SK-N-SH (cell line): ENCODE data around the gene AMD1. TPM values are rescaled to one million over a fixed set of nuclear protein-coding genes. Genes with fewer than 3 reads are reported as not detected.

Source experiments
- CTCF ChIA-PET: fragments of 300-600, 350-600 bp; formaldehyde crosslinking; extraction: SDS; loops from one replicate; lab custom pipeline; 2021; lab: Yijun Ruan, JAX
- POLR2A ChIA-PET: fragments of 350-600 bp; sonication (Branson Sonifier 250); formaldehyde crosslinking; extraction: SDS; loops from one replicate; lab custom pipeline; 2020; ENCODE audit warnings: antibody characterized with exemption, inconsistent platforms; lab: Yijun Ruan, JAX
- DNase-seq: peaks from one replicate; pipeline ENCODE4 v3.0.0; 2012
- H2AFZ ChIP-seq: fragments of 200-600 bp; sonication (generic); 2 replicates; pipeline ENCODE4 v1.8.1; 2016; ENCODE audit warnings: antibody characterized with exemption, mild to moderate bottlenecking, low read depth
- H3F3A ChIP-seq: fragments of 200-600 bp; sonication (generic); replicated peaks from 2 replicates; pipeline ENCODE3; 2016; ENCODE audit warnings: antibody characterized with exemption, mild to moderate bottlenecking; ENCODE audit not compliant: insufficient read depth
- H3K27ac ChIP-seq, 2 experiments: fragments of 200-500 bp in 1 of 2; fragments of 200-600 bp in 1 of 2; sonication (Bioruptor generic) in 1 of 2; sonication (generic), shearing (Covaris generic) in 1 of 2; 2 replicates each; pipeline versions ENCODE4 v1.5.1 to v1.6.1; 2014 to 2016; ENCODE audit warnings: low read depth in 2 of 2, inconsistent platforms in 1 of 2, low read length in 1 of 2, mild to moderate bottlenecking in 1 of 2, mixed read lengths in 1 of 2
- H3K27me3 ChIP-seq: fragments of 200-600 bp; sonication (generic), shearing (Covaris generic); 2 replicates; pipeline ENCODE4 v1.6.1; 2016; ENCODE audit warnings: mixed run types; ENCODE audit not compliant: insufficient read depth
- H3K36me3 ChIP-seq, 2 experiments: fragments of 200-500 bp in 1 of 2; fragments of 200-600 bp in 1 of 2; sonication (Bioruptor generic) in 1 of 2; sonication (generic) in 1 of 2; replicated peaks in 1 of 2; 2 replicates each; pipeline versions ENCODE3 to v1.5.1; 2014 to 2016; ENCODE audit warnings: low read length in 1 of 2, mild to moderate bottlenecking in 1 of 2; ENCODE audit not compliant: insufficient read depth in 2 of 2, control insufficient read depth in 1 of 2
- H3K4me1 ChIP-seq, 2 experiments: fragments of 200-500 bp in 1 of 2; fragments of 200-600 bp in 1 of 2; sonication (Bioruptor generic) in 1 of 2; sonication (generic), shearing (Covaris generic) in 1 of 2; 2 replicates each; pipeline versions ENCODE4 v1.5.1 to v1.6.1; 2014 to 2016; ENCODE audit warnings: low read depth in 1 of 2, low read length in 1 of 2, mixed run types in 1 of 2; ENCODE audit not compliant: insufficient read depth in 2 of 2, control insufficient read depth in 1 of 2
- H3K4me2 ChIP-seq: fragments of 200-600 bp; sonication (generic), shearing (Covaris generic); 2 replicates; pipeline ENCODE4 v1.6.1; 2017; ENCODE audit warnings: mixed run types
- H3K4me3 ChIP-seq, 2 experiments: fragments of 200-500 bp in 1 of 2; fragments of 200-600 bp in 1 of 2; sonication (Bioruptor generic) in 1 of 2; sonication (generic), shearing (Covaris generic) in 1 of 2; 2 replicates each; pipeline versions ENCODE4 v1.5.1 to v1.8.1; 2014 to 2016; ENCODE audit warnings: low read depth in 2 of 2, inconsistent platforms in 1 of 2, low read length in 1 of 2, mild to moderate bottlenecking in 1 of 2, mixed read lengths in 1 of 2, moderate library complexity in 1 of 2
- H3K79me2 ChIP-seq: fragments of 200-600 bp; sonication (generic); 2 replicates; pipeline ENCODE4 v1.8.1; 2017; ENCODE audit warnings: mild to moderate bottlenecking; ENCODE audit not compliant: insufficient read depth
- H3K9ac ChIP-seq: fragments of 200-600 bp; sonication (generic); 2 replicates; pipeline ENCODE4 v1.6.1; 2017; ENCODE audit warnings: mixed run types
- H3K9me2 ChIP-seq: fragments of 200-600 bp; sonication (generic); 2 replicates; pipeline ENCODE4 v1.6.1; 2017; ENCODE audit warnings: mixed run types
- H3K9me3 ChIP-seq: fragments of 200-600 bp; sonication (generic); 2 replicates; pipeline ENCODE4 v1.6.1; 2017; ENCODE audit warnings: mixed run types, mild to moderate bottlenecking, moderate library complexity
- H4K20me1 ChIP-seq: fragments of 200-600 bp; sonication (generic); 2 replicates; pipeline ENCODE4 v1.6.1; 2017; ENCODE audit warnings: mild to moderate bottlenecking, mixed run types; ENCODE audit not compliant: insufficient read depth
- ELF1 ChIP-seq: IDR thresholded peaks from 2 replicates; pipeline ENCODE4 v1.4.0; 2012
- EP300 ChIP-seq, 2 experiments: IDR thresholded peaks; 2 replicates each; pipeline versions ENCODE4 v1.4.0 to v1.6.1; 2012; ENCODE audit warnings: borderline replicate concordance in 1 of 2, low read depth in 1 of 2, low read length in 1 of 2
- FOXJ3 ChIP-seq: sonication (generic); formaldehyde crosslinking; IDR thresholded peaks from 2 replicates; pipeline ENCODE4 v1.5.1; 2020; ENCODE audit warnings: mild to moderate bottlenecking, missing genetic modification reagents
- FOXM1 ChIP-seq: IDR thresholded peaks from 2 replicates; pipeline ENCODE4 v1.4.0; 2012; ENCODE audit warnings: low read depth, mild to moderate bottlenecking
- MAX ChIP-seq: IDR thresholded peaks from 2 replicates; pipeline ENCODE4 v1.4.0; 2012; ENCODE audit warnings: low read depth
- NFIC ChIP-seq: IDR thresholded peaks from 2 replicates; pipeline ENCODE4 v1.4.0; 2012; ENCODE audit warnings: borderline replicate concordance
- NRF1 ChIP-seq: IDR thresholded peaks from 2 replicates; pipeline ENCODE4 v1.6.1; 2012; ENCODE audit warnings: low read depth, mild to moderate bottlenecking, low read length
- PBX3 ChIP-seq: IDR thresholded peaks from 2 replicates; pipeline ENCODE4; 2012
- RAD21 ChIP-seq: IDR thresholded peaks from 2 replicates; pipeline ENCODE4 v1.6.1; 2012; ENCODE audit warnings: mild to moderate bottlenecking, low read length
- REST ChIP-seq: IDR thresholded peaks from 2 replicates; pipeline ENCODE4 v1.6.1; 2012; ENCODE audit warnings: mild to moderate bottlenecking, low read depth, low read length, moderate library complexity
- RXRA ChIP-seq: IDR thresholded peaks from 2 replicates; pipeline ENCODE4 v1.4.0; 2012; ENCODE audit warnings: low read depth, mild to moderate bottlenecking, borderline replicate concordance
- SIN3A ChIP-seq: IDR thresholded peaks from 2 replicates; pipeline ENCODE4 v1.6.1; 2012; ENCODE audit warnings: low read depth, mild to moderate bottlenecking, low read length, moderate library complexity, borderline replicate concordance
- SMC3 ChIP-seq: IDR thresholded peaks from 2 replicates; pipeline ENCODE4 v1.6.1; 2012; ENCODE audit warnings: low read depth, low read length, improper control_type of control experiment
- TAF1 ChIP-seq: IDR thresholded peaks from 2 replicates; pipeline ENCODE4 v1.6.1; 2012; ENCODE audit warnings: low read depth, mild to moderate bottlenecking, low read length, moderate library complexity, borderline replicate concordance
- TEAD4 ChIP-seq: IDR thresholded peaks from 2 replicates; pipeline ENCODE4 v1.4.0; 2012; ENCODE audit warnings: mild to moderate bottlenecking, borderline replicate concordance; ENCODE audit not compliant: insufficient read depth
- USF1 ChIP-seq: IDR thresholded peaks from 2 replicates; pipeline ENCODE4 v1.4.0; 2012; ENCODE audit warnings: low read depth, borderline replicate concordance
- YY1 ChIP-seq: IDR thresholded peaks from 2 replicates; pipeline ENCODE4 v1.4.0; 2012; ENCODE audit warnings: low read depth, mild to moderate bottlenecking
- ZBTB33 ChIP-seq: IDR thresholded peaks from 2 replicates; pipeline ENCODE4 v1.4.0; 2012; ENCODE audit warnings: low read depth, borderline replicate concordance
- WGBS: methylation state at CpG from one replicate; pipeline ENCODE4 v1.1.6; 2017; ENCODE audit warnings: low lambda C conversion rate; 5-methylcytosine and 5-hydroxymethylcytosine counted together
- polyA plus RNA-seq, 3 experiments: library from polyadenylated mRNA; depleted of rRNA; stranded (reverse); fragments of >200 nt; gene quantifications; 2 replicates each; pipeline ENCODE4 v1.2.3, GENCODE V29; 2012

The AMD1 gene
- polyA plus RNA-seq, 1 of the 3 experiments (the other 2 are of a cell fraction), result 21.1 TPM

GRCh38 chr6:110890288-110890687 lies 15.7 kb downstream of the AMD1 start:
- WGBS, result 97% methylated on average over 1 of the region's 1 CpG
- CTCF ChIA-PET, result interaction anchor here (1.4 to 2.8 kb wide), 2 partner anchors 11 to 208 kb away, joined by 8 to 12 read pairs; no protein-coding TSS in a partner anchor

More at GRCh38 chr6:110890288-110890687, 15.7 kb downstream of the AMD1 start:
- H3K9me2 ChIP-seq, result no peaks in the 10 kb centered on the region
- no peak overlapping the region for H3K9ac ChIP-seq
- peaks cover 46 to 66% of the 10 kb centered on the region in 2 experiments for H3K36me3 ChIP-seq
- POLR2A ChIA-PET, result interaction anchor here (1.2 to 1.8 kb wide), 3 partner anchors 10 to 15 kb away, joined by 3 to 4 read pairs (median 3); partner anchors contain the start of gene AMD1
- peaks cover 74% of the 10 kb centered on the region for H4K20me1 ChIP-seq
- no peaks in the 10 kb centered on the region for H3K9me3 ChIP-seq
- H3K27ac ChIP-seq, result no peak overlapping the region
- TF ChIP-seq TEAD4 (no peak), FOXM1 (no peak), REST (no peak), RXRA (no peak), MAX (no peak), USF1 (no peak), PBX3 (no peak), FOXJ3 (CRISPR knock-in tag) (no peak), SIN3A (no peak), TAF1 (no peak), NRF1 (no peak), YY1 (no peak), EP300 (IDR thresholded peaks at IDR 0.05; ENCODE audit: borderline replicate concordance in 1 of 2, low read depth in 1 of 2, low read length in 1 of 2) (no peak), SMC3 (no peak), ELF1 (no peak), ZBTB33 (no peak), NFIC (no peak), RAD21 (no peak)
- H3K4me1 ChIP-seq, result no peaks in the 10 kb centered on the region
- H3K4me3 ChIP-seq, result no peak overlapping the region
- peaks cover 91% of the 10 kb centered on the region for H3K79me2 ChIP-seq
- no peak for DNase-seq
- H2AFZ ChIP-seq, result no peak overlapping the region
- H3K27me3 ChIP-seq, result no peaks in the 10 kb centered on the region
- H3K4me2 ChIP-seq, result no peak overlapping the region
- peaks cover 9% of the 10 kb centered on the region for H3F3A ChIP-seq
